A549 treated with DMSO at 1 μM for 4 hours (cell line): ENCODE results near the gene SLC38A11. TPM values are rescaled to one million over a fixed set of nuclear protein-coding genes. Genes with fewer than 3 reads are reported as not detected.

Experiments used
- total RNA-seq: library from RNA; stranded (reverse); fragments of 200-300 nt; extraction: Qiagen RNA extraction; gene quantifications from 5 replicates; pipeline ENCODE4 v1.2.3, GENCODE V29; 2022; ENCODE audit warnings: low read depth

Gene SLC38A11
- not detected in 5 replicates for total RNA-seq

GRCh38 chr2:164954954-164955701, at the start of gene SLC38A11:
Gene SLC38A11, minus strand, starts transcription at chr2:164955525. Its CDS starts 278 bp downstream, at chr2:164955247.

Other genes with a start within 250 kb of the SLC38A11 start
- gene COBLL1, start 113.7 kb downstream of the SLC38A11 start, total RNA-seq = 3.1 to 5.1 TPM (median 4.1 TPM) in 5 replicates
- gene SCN3A, start 248.5 kb upstream of the SLC38A11 start, total RNA-seq = 0.01 to 0.07 TPM in 2 of 5 replicates, not detected in the others